WTC11 (cell line): Measurements from ENCODE around the gene ELMOD1. TPM values are rescaled to one million over a fixed set of nuclear protein-coding genes. Genes with fewer than 3 reads are reported as not detected.

Experiments
- ATAC-seq: fragments of 200-7000 bp; cut with Tn5 transposase; 2 replicates; pipeline ENCODE4 v1.10.0; 2021; ENCODE audit warnings: mild to moderate bottlenecking, moderate library complexity
- CTCF ChIA-PET: fragments of 300-600 bp; sonication (Branson Sonifier 250); formaldehyde crosslinking; loops from one replicate; lab custom pipeline; 2021; ENCODE audit warnings: antibody characterized with exemption; lab: Charles Lee
- POLR2A ChIA-PET: fragments of 350-600 bp; sonication (Branson Sonifier 250); formaldehyde crosslinking; loops from one replicate; lab custom pipeline; 2021; ENCODE audit warnings: antibody characterized with exemption; lab: Charles Lee
- DNase-seq: peaks from one replicate; pipeline ENCODE4 v3.0.0; 2021; ENCODE audit warnings: low spot score
- H3K27ac Mint-ChIP-seq: 2 replicates; pipeline ENCODE4 v1.8.0; 2021; ENCODE audit warnings: mixed read lengths
- H3K27me3 Mint-ChIP-seq: 2 replicates; pipeline ENCODE4 v1.8.0; 2021; ENCODE audit warnings: low read depth, mild to moderate bottlenecking, moderate library complexity, mixed read lengths
- H3K36me3 Mint-ChIP-seq: 2 replicates; pipeline ENCODE4 v1.8.0; 2021; ENCODE audit warnings: mixed read lengths
- H3K4me1 Mint-ChIP-seq: 2 replicates; pipeline ENCODE4 v1.8.0; 2022; ENCODE audit warnings: mixed read lengths
- H3K4me3 Mint-ChIP-seq: 2 replicates; pipeline ENCODE4 v1.8.0; 2021; ENCODE audit warnings: mild to moderate bottlenecking, moderate library complexity, mixed read lengths
- H3K9me3 Mint-ChIP-seq: 2 replicates; pipeline ENCODE4 v1.8.0; 2021; ENCODE audit warnings: mixed read lengths
- CDX4 ChIP-seq: fragments of 250-450 bp; sonication (Bioruptor Pico); IDR thresholded peaks from 2 replicates; pipeline ENCODE4 v1.9.0; 2021; ENCODE audit warnings: moderate library complexity, mild to moderate bottlenecking, inconsistent platforms, borderline replicate concordance
- FOXJ3 ChIP-seq: sonication (generic); formaldehyde crosslinking; IDR thresholded peaks from 2 replicates; pipeline ENCODE4 v1.9.0; 2021; ENCODE audit warnings: missing genetic modification reagents, mild to moderate bottlenecking, borderline replicate concordance
- GTF2I ChIP-seq: fragments of 250-450 bp; sonication (Bioruptor Pico); conservative IDR thresholded peaks from 2 replicates; pipeline ENCODE4 v1.4.0; 2021; ENCODE audit warnings: mild to moderate bottlenecking
- MAX ChIP-seq: sonication (generic); formaldehyde crosslinking; IDR thresholded peaks from 2 replicates; pipeline ENCODE4 v1.8.0; 2022; ENCODE audit warnings: mild to moderate bottlenecking, missing genetic modification reagents
- MYBL2 ChIP-seq: sonication (generic); formaldehyde crosslinking; IDR thresholded peaks from 2 replicates; pipeline ENCODE4 v1.8.1; 2023; ENCODE audit warnings: mild to moderate bottlenecking, moderate library complexity, missing genetic modification reagents
- NFE2L1 ChIP-seq: sonication (generic); formaldehyde crosslinking; IDR thresholded peaks from 2 replicates; pipeline ENCODE4 v1.8.1; 2023; ENCODE audit warnings: missing genetic modification reagents
- OVOL2 ChIP-seq: fragments of 250-450 bp; sonication (Bioruptor Pico); IDR thresholded peaks from 2 replicates; pipeline ENCODE4 v1.9.0; 2021; ENCODE audit warnings: mild to moderate bottlenecking, borderline replicate concordance
- SMAD3 ChIP-seq: sonication (generic); formaldehyde crosslinking; IDR thresholded peaks from 2 replicates; pipeline ENCODE4 v1.8.0; 2022; ENCODE audit warnings: missing genetic modification reagents, mild to moderate bottlenecking, borderline replicate concordance
- TCF7 ChIP-seq: sonication (generic); formaldehyde crosslinking; IDR thresholded peaks from 2 replicates; pipeline ENCODE4 v1.8.0; 2022; ENCODE audit warnings: mild to moderate bottlenecking, low read depth, missing genetic modification reagents, moderate library complexity
- USF1 ChIP-seq: sonication (generic); formaldehyde crosslinking; IDR thresholded peaks from 2 replicates; pipeline ENCODE4 v1.8.0; 2022; ENCODE audit warnings: mild to moderate bottlenecking, missing genetic modification reagents
- ZBTB43 ChIP-seq: sonication (generic); formaldehyde crosslinking; IDR thresholded peaks from 2 replicates; pipeline ENCODE4 v1.8.1; 2023; ENCODE audit warnings: mild to moderate bottlenecking, missing genetic modification reagents
- ZMAT4 ChIP-seq: fragments of 250-450 bp; sonication (Bioruptor Pico); IDR thresholded peaks from 2 replicates; pipeline ENCODE4 v1.9.0; 2021; ENCODE audit warnings: mild to moderate bottlenecking
- ZNF512 ChIP-seq: sonication (generic); formaldehyde crosslinking; IDR thresholded peaks from 2 replicates; pipeline ENCODE4 v1.8.1; 2022; ENCODE audit warnings: missing genetic modification reagents, borderline replicate concordance
- ZNF532 ChIP-seq: fragments of 250-450 bp; sonication (Bioruptor Pico); IDR thresholded peaks from 2 replicates; pipeline ENCODE4 v1.9.0; 2021; ENCODE audit warnings: mild to moderate bottlenecking, borderline replicate concordance
- total RNA-seq: library from RNA; stranded (reverse); gene quantifications from 3 replicates; pipeline ENCODE4 v1.2.3, GENCODE V29; 2021

ELMOD1 gene
- total RNA-seq, 1 experiment from 2014 or later, result 2.3 TPM

GRCh38 chr11:107606141-107606540, 15.2 kb downstream of the ELMOD1 start:
- Mint-ChIP-seq H3K4me3 (no peak overlapping the region), H3K4me1 (peaks cover 56% of the 10 kb centered on the region), H3K9me3 (no peaks in the 10 kb centered on the region), H3K36me3 (no peaks in the 10 kb centered on the region), H3K27ac (peak overlapping the region; percentile 10), H3K27me3 (peaks cover 6% of the 10 kb centered on the region; the same call in 1 of the 2 replicates)
- CTCF ChIA-PET, result interaction anchor here (0.6 to 2.2 kb wide), 11 partner anchors 9 to 165 kb away, joined by 3 to 20 read pairs (median 3); no protein-coding TSS in a partner anchor
- DNase-seq (peak; percentile 30), ATAC-seq (peak; percentile 66)
- POLR2A ChIA-PET, result no interaction called here
- TF ChIP-seq SMAD3 (CRISPR knock-in tag), result no peak
- no peak for TF ChIP-seq NFE2L1 (CRISPR knock-in tag)
- no peak for TF ChIP-seq ZBTB43 (CRISPR knock-in tag)
- TF ChIP-seq GTF2I (CRISPR knock-in tag), result no peak
- TF ChIP-seq USF1 (CRISPR knock-in tag), result no peak
- no peak for TF ChIP-seq ZNF512 (CRISPR knock-in tag)
- TF ChIP-seq OVOL2, result no peak
- TF ChIP-seq FOXJ3 (CRISPR knock-in tag), result no peak
- TF ChIP-seq ZNF532 (CRISPR knock-in tag), result no peak
- no peak for TF ChIP-seq MYBL2

- DNase-seq (no peak), ATAC-seq (no peak)
- Mint-ChIP-seq H3K36me3 (no peaks in the 10 kb centered on the region), H3K4me3 (no peak overlapping the region), H3K4me1 (peaks cover 42% of the 10 kb centered on the region), H3K27ac (no peak overlapping the region), H3K27me3 (peaks cover 9% of the 10 kb centered on the region), H3K9me3 (no peaks in the 10 kb centered on the region)
- POLR2A ChIA-PET, result no interaction called here
- CTCF ChIA-PET, result interaction anchor here (0.7 to 1.7 kb wide), 8 partner anchors 9 to 308 kb away, joined by 3 to 9 read pairs (median 4); no protein-coding TSS in a partner anchor
- no peak for TF ChIP-seq ZMAT4
- TF ChIP-seq MAX (CRISPR knock-in tag), result no peak
- TF ChIP-seq TCF7 (CRISPR knock-in tag), result no peak
- no peak for TF ChIP-seq ZBTB43 (CRISPR knock-in tag)
- no peak for TF ChIP-seq CDX4 (CRISPR knock-in tag)
- no peak for TF ChIP-seq ZNF532 (CRISPR knock-in tag)
Observed at GRCh38 chr11:107608809-107609208, 17.9 kb downstream of the ELMOD1 start.
